Endodermal cell (in vitro differentiated cells): ENCODE data around the gene FAM177B. TPM values are rescaled to one million over a fixed set of nuclear protein-coding genes. Genes with fewer than 3 reads are reported as not detected.

Experiments
- DNase-seq: peaks from one replicate; pipeline ENCODE4 v3.0.0-alpha.2; 2017
- H3K27ac ChIP-seq: 2 replicates; pipeline ENCODE4 v1.5.1; 2013; ENCODE audit warnings: mild to moderate bottlenecking, low read depth, low read length, moderate library complexity
- H3K27me3 ChIP-seq: 2 replicates; pipeline ENCODE4 v1.6.1; 2013; ENCODE audit warnings: mild to moderate bottlenecking, low read length, moderate library complexity; ENCODE audit not compliant: insufficient read depth, control insufficient read depth, poor library complexity, severe bottlenecking
- H3K36me3 ChIP-seq: 2 replicates; pipeline ENCODE4 v1.7.0; 2013; ENCODE audit warnings: mild to moderate bottlenecking, low read length, moderate library complexity; ENCODE audit not compliant: control insufficient read depth, insufficient read depth
- H3K4me1 ChIP-seq: one replicate; pipeline ENCODE4 v1.7.0; 2013; ENCODE audit warnings: low read length; ENCODE audit not compliant: control insufficient read depth, insufficient read depth
- H3K4me3 ChIP-seq: 2 replicates; pipeline ENCODE4 v1.5.1; 2013; ENCODE audit warnings: mild to moderate bottlenecking, low read length, moderate library complexity
- H3K9ac ChIP-seq: 2 replicates; pipeline ENCODE4 v1.6.1; 2013; ENCODE audit warnings: mild to moderate bottlenecking, low read length, moderate library complexity; ENCODE audit not compliant: poor library complexity, severe bottlenecking; ENCODE audit errors: extremely low read depth
- H3K9me3 ChIP-seq: 2 replicates; pipeline ENCODE4 v1.6.1; 2013; ENCODE audit warnings: mild to moderate bottlenecking, low read length, moderate library complexity; ENCODE audit not compliant: control insufficient read depth
- H3K27ac Mint-ChIP-seq: 2 replicates; pipeline ENCODE4 v1.8.0; 2020; ENCODE audit warnings: mixed read lengths
- H3K27me3 Mint-ChIP-seq: 2 replicates; pipeline ENCODE4 v1.8.0; 2021; ENCODE audit warnings: mild to moderate bottlenecking, mixed read lengths; ENCODE audit not compliant: insufficient read depth
- H3K36me3 Mint-ChIP-seq: 2 replicates; pipeline ENCODE4 v1.8.0; 2020; ENCODE audit warnings: low read depth, mixed read lengths
- H3K4me1 Mint-ChIP-seq: 2 replicates; pipeline ENCODE4 v1.8.0; 2020; ENCODE audit warnings: mixed read lengths
- H3K4me3 Mint-ChIP-seq: 2 replicates; pipeline ENCODE4 v1.8.0; 2020; ENCODE audit warnings: mild to moderate bottlenecking, moderate library complexity, mixed read lengths
- H3K9me3 Mint-ChIP-seq: 2 replicates; pipeline ENCODE4 v1.8.0; 2020; ENCODE audit warnings: mild to moderate bottlenecking, mixed read lengths
- CTCF ChIP-seq: fragments of 200-600 bp; sonication (generic); conservative IDR thresholded peaks from 2 replicates; pipeline ENCODE4 v1.5.0; 2021; ENCODE audit warnings: antibody characterized with exemption, mild to moderate bottlenecking
- WGBS, 2 experiments: methylation state at CpG; one replicate each; pipeline versions ENCODE4 v1.1.5 to v1.1.7; 2013; ENCODE audit warnings: missing lambda C conversion rate in 2 of 2, mixed read lengths in 1 of 2; ENCODE audit not compliant: insufficient coverage in 1 of 2, insufficient read length in 1 of 2; 5-methylcytosine and 5-hydroxymethylcytosine counted together
- long read RNA-seq, 4 experiments: library from polyadenylated mRNA in 2 of 4; library from RNA in 1 of 4; library from capped mRNA in 1 of 4; stranded (forward) in 3 of 4; unstranded in 1 of 4; transcript quantifications; one replicate each; pipeline ENCODE4 v2.0.0, GENCODE V29; 2020 to 2021; ENCODE audit warnings: inconsistent platforms in 1 of 4
- polyA plus RNA-seq, 2 experiments: library from polyadenylated mRNA; stranded (reverse); fragments of 50-300 nt; gene quantifications; one replicate each; pipeline ENCODE4 v1.2.3, GENCODE V29; 2013
- total RNA-seq, 2 donors: library from RNA; stranded (reverse); fragmentation: NEBNext Ultra II Directional in 1 of 2; extraction: Animal tissue kit (Norgen Biotek cat#: 25700) in 1 of 2; gene quantifications; 2 replicates in 1 of 2; 3 replicates in 1 of 2; pipeline ENCODE4 v1.2.1, GENCODE V29; 2021

Gene FAM177B
- not detected for total RNA-seq
- polyA plus RNA-seq (2013, experiment 1 of 2) = not detected
- not detected for polyA plus RNA-seq (2013, experiment 2 of 2)
- long read RNA-seq, experiment 1 = 0 reads
- long read RNA-seq, experiment 2 = 0 reads
- long read RNA-seq, experiment 3 = 0 reads
- long read RNA-seq, experiment 4 = 0 reads

DNA sequence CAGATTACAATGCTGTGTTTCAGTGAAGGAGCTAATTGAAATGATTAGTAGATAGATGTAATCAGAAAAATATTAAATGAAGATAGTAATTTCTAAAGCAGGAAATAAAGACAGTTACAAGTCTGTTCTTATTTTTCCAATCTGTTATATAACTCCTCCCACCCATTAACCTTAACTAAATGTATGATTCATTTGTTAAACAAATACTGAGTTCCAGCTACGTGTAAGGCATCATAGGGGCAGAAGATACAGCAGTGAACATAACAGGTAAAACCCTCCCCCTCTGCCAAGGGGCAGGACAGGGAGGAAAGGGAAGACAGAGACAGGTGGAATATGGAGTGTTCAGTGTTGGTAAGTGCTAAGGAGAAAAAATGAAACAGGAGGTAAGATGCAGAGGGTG is at the start of gene FAM177B:
TSS of gene FAM177B (plus strand) at position 231 of the 400 bp plus-strand sequence. CDS start 9,344 bp downstream, outside the sequence.
- H3K4me1 ChIP-seq = no peaks in the 10 kb centered on the region
- no peaks in the 10 kb centered on the region for H3K9me3 Mint-ChIP-seq
- H3K9me3 ChIP-seq = no peaks in the 10 kb centered on the region
- H3K4me1 Mint-ChIP-seq = peaks cover 5% of the 10 kb centered on the region
- no peak for TF ChIP-seq CTCF
- no peak within 1 kb of the TSS for H3K27ac ChIP-seq
- WGBS, 2 experiments = 73% methylated on average over 1 of the region's 1 CpG; no CpG with 5 or more reads in 1 of the 2 experiments
- peaks cover 15% of the 10 kb centered on the region for H3K36me3 Mint-ChIP-seq
- no peak within 1 kb of the TSS for H3K4me3 Mint-ChIP-seq
- H3K9ac ChIP-seq = no peak within 1 kb of the TSS
- no peaks in the 10 kb centered on the region for H3K27me3 Mint-ChIP-seq
- DNase-seq = no peak
- H3K27ac Mint-ChIP-seq = peak within 1 kb of the TSS; percentile 28
- H3K4me3 ChIP-seq = no peak within 1 kb of the TSS
- peaks cover 24% of the 10 kb centered on the region for H3K36me3 ChIP-seq
- H3K27me3 ChIP-seq = no peaks in the 10 kb centered on the region

- no peak for DNase-seq
- WGBS, 2 experiments = 100% methylated on average over 1 of the region's 1 CpG
- Histone ChIP-seq H3K27ac (no peak overlapping the region), H3K9me3 (no peaks in the 10 kb centered on the region), H3K4me1 (no peaks in the 10 kb centered on the region), H3K9ac (no peak overlapping the region), H3K4me3 (no peak overlapping the region), H3K27me3 (no peaks in the 10 kb centered on the region), H3K36me3 (peaks cover 52% of the 10 kb centered on the region)
- Mint-ChIP-seq H3K4me1 (peaks cover 2% of the 10 kb centered on the region), H3K36me3 (peaks cover 24% of the 10 kb centered on the region), H3K27ac (no peak overlapping the region), H3K4me3 (no peak overlapping the region), H3K27me3 (no peaks in the 10 kb centered on the region), H3K9me3 (no peaks in the 10 kb centered on the region)
- no peak for TF ChIP-seq CTCF
Observed at GRCh38 chr1:222691016-222691415, 46.0 kb upstream of the FAM177B start.

- peaks cover 4% of the 10 kb centered on the region for H3K9me3 Mint-ChIP-seq
- no peak overlapping the region for H3K9ac ChIP-seq
- peaks cover 12% of the 10 kb centered on the region for H3K9me3 ChIP-seq
- TF ChIP-seq CTCF = no peak
- no peak overlapping the region for H3K27ac ChIP-seq
- peaks cover 23% of the 10 kb centered on the region for H3K36me3 Mint-ChIP-seq
- no peaks in the 10 kb centered on the region for H3K27me3 Mint-ChIP-seq
- H3K4me1 ChIP-seq = no peaks in the 10 kb centered on the region
- H3K27me3 ChIP-seq = no peaks in the 10 kb centered on the region
- no peak overlapping the region for H3K27ac Mint-ChIP-seq
- no peak for DNase-seq
- no peak overlapping the region for H3K4me3 ChIP-seq
- 87 to 96% methylated on average over 4 to 5 of the region's 5 CpGs for WGBS, 2 experiments
- no peak overlapping the region for H3K4me3 Mint-ChIP-seq
- peaks cover 47% of the 10 kb centered on the region for H3K36me3 ChIP-seq
- peaks cover 2% of the 10 kb centered on the region for H3K4me1 Mint-ChIP-seq
Observed at GRCh38 chr1:222694927-222695326, 42.1 kb upstream of the FAM177B start.
